Stomach (tissue), 9 donors: ENCODE data around the gene KIF18B. TPM values are rescaled to one million over a fixed set of nuclear protein-coding genes. Genes with fewer than 3 reads are reported as not detected.

Source experiments
- DNase-seq, 2 donors: peaks; one replicate each; pipeline versions ENCODE4 v3.0.0 to v3.0.0-alpha.2; 2013 to 2019
- H3K27ac ChIP-seq, 5 donors: fragments of 200-600 bp in 4 of 5; sonication (generic) in 4 of 5; one replicate each; pipeline ENCODE4 v1.5.1; 2013 to 2019; ENCODE audit warnings: mild to moderate bottlenecking in 1 of 5, moderate library complexity in 1 of 5
- H3K27me3 ChIP-seq, 3 donors: fragments of 200-600 bp; sonication (generic); one replicate each; pipeline ENCODE4 v1.5.1; 2017 to 2019; ENCODE audit warnings: mixed run types in 1 of 3
- H3K36me3 ChIP-seq, 4 donors: fragments of 200-600 bp; sonication (generic); 1 replicate in 3 of 4; 2 replicates in 1 of 4; pipeline ENCODE4 v1.5.1; 2016 to 2019
- H3K4me1 ChIP-seq, 4 donors: fragments of 200-600 bp; sonication (generic); one replicate each; pipeline ENCODE4 v1.5.1; 2016 to 2019
- H3K4me3 ChIP-seq, 4 donors: fragments of 200-600 bp; sonication (generic) in 3 of 4; one replicate each; pipeline ENCODE4 v1.5.1; 2016 to 2019; ENCODE audit warnings: mild to moderate bottlenecking in 1 of 4
- H3K9me3 ChIP-seq, 4 donors: fragments of 200-600 bp; sonication (generic); one replicate each; pipeline ENCODE4 v1.5.1; 2016 to 2019
- EP300 ChIP-seq: sonication (generic); formaldehyde crosslinking; IDR thresholded peaks from one replicate; pipeline ENCODE4 v1.6.1; 2017; ENCODE audit warnings: antibody characterized with exemption
- POLR2A ChIP-seq, 4 donors: fragments of 450-650 bp; IDR thresholded peaks; one replicate each; pipeline ENCODE4 v1.6.1; 2016; ENCODE audit warnings: antibody characterized with exemption in 4 of 4, control low read depth in 2 of 4, mild to moderate bottlenecking in 1 of 4, moderate library complexity in 1 of 4
- POLR2AphosphoS5 ChIP-seq, 3 donors: sonication (generic); formaldehyde crosslinking; IDR thresholded peaks; one replicate each; pipeline ENCODE4 v1.6.1; 2016; ENCODE audit warnings: antibody characterized with exemption in 3 of 3
- WGBS, 5 donors: extraction: QIAGEN DNeasy Blood & Tissue Kit in 3 of 5; methylation state at CpG; one replicate each; pipeline versions ENCODE4 v1.1.5 to v1.1.7; 2013 to 2018; 5-methylcytosine and 5-hydroxymethylcytosine counted together
- intact Hi-C: fragments of 100-400 bp; cut with DNase I; formaldehyde crosslinking; loops from one replicate; pipeline ENCODE4 v1.15.1; 2023; ENCODE audit warnings: low total_unique reads
- polyA plus RNA-seq, 3 donors: library from polyadenylated mRNA; stranded (reverse); fragments of 200-250 nt; gene quantifications; one replicate each; pipeline ENCODE4 v1.2.3, GENCODE V29; 2013
- total RNA-seq, 5 donors: library from RNA; depleted of rRNA; stranded (reverse); fragments of >200 nt; gene quantifications; one replicate each; pipeline versions ENCODE4 v1.1.0 to v1.2.3, GENCODE V29; 2014 to 2016
- TF ChIP-seq, protein P1 (sequence below), 7 experiments: fragments of 450-650 bp in 4 of 7; fragments of 200-600 bp in 3 of 7; sonication (generic) in 3 of 7; IDR thresholded peaks; one replicate each; pipeline ENCODE4 v1.5.1; 2016 to 2019; ENCODE audit warnings: antibody characterized with exemption in 7 of 7, control low read depth in 2 of 7, mild to moderate bottlenecking in 1 of 7
- donor health status: healthy with polysubstance abuse.
- donor health status: Bipolar disorder and iron deficiency.
- donor health status: healthy.

The KIF18B gene
- total and polyA plus RNA-seq, 8 donors, result 0.15 to 12.2 (median 1.2) TPM; not detected in 1

DNA sequence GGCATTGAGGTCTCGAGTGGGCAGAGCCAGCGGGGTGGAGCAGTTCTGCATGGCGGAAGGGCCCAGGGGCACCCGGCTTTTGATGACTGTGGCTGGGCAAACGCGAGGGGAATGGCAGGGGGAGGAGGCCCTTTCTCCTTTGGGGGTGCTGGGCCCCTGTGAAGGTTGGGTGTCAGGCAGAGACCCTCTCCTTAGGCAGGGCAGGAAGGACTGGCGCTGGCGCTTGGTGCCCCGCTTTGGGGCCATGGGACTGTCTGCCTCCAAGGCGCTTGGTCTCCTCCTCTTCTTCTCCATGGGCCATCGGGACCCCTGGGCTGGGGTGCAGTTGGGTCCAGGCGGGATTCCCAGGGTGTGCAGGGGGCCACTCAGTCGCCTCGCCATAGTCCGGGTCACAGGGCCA, 19.4 kb downstream of the KIF18B start:
- Histone ChIP-seq H3K36me3 (peaks cover 0 to 42% (median 0%) of the 10 kb centered on the region in 4 donors), H3K9me3 (no peaks in the 10 kb centered on the region), H3K4me1 (no peaks in the 10 kb centered on the region), H3K27me3 (no peaks in the 10 kb centered on the region), H3K27ac (no peak overlapping the region), H3K4me3 (no peak overlapping the region)
- WGBS, 5 donors, result 92 to 99% (median 97%) methylated on average over 10 to 15 of the region's 15 CpGs
- DNase-seq, result no peak
- no peak for TF ChIP-seq EP300
- no peak for TF ChIP-seq POLR2AphosphoS5 (IDR thresholded peaks at IDR 0.05)
- TF ChIP-seq, protein P1, sequence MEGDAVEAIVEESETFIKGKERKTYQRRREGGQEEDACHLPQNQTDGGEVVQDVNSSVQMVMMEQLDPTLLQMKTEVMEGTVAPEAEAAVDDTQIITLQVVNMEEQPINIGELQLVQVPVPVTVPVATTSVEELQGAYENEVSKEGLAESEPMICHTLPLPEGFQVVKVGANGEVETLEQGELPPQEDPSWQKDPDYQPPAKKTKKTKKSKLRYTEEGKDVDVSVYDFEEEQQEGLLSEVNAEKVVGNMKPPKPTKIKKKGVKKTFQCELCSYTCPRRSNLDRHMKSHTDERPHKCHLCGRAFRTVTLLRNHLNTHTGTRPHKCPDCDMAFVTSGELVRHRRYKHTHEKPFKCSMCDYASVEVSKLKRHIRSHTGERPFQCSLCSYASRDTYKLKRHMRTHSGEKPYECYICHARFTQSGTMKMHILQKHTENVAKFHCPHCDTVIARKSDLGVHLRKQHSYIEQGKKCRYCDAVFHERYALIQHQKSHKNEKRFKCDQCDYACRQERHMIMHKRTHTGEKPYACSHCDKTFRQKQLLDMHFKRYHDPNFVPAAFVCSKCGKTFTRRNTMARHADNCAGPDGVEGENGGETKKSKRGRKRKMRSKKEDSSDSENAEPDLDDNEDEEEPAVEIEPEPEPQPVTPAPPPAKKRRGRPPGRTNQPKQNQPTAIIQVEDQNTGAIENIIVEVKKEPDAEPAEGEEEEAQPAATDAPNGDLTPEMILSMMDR (IDR thresholded peaks at IDR 0.05), result no peak
- no peak for TF ChIP-seq POLR2A (IDR thresholded peaks at IDR 0.05)
- intact Hi-C loops, result no loop called here

DNA sequence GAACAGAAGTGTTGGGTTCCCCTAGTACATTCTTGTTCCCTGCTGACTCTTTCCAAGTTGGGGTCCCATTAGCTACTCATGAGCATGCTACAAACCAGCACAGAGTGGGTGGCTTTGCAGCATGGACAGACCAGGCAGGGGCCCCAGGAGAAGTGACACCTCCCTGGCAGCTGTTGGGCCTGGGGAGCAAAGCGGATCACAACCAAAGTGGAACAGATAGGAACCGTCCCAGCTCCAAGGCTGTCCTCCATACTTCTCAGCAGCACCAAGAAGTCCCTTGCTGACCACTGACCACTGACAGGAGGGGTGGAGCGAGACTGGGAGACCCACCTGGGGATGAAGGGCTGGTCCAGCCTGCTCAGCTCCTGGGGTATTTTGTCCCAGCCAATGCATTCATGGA, 19.9 kb downstream of the KIF18B start:
- Histone ChIP-seq H3K36me3 (peaks cover 0 to 42% (median 0%) of the 10 kb centered on the region in 4 donors), H3K9me3 (no peaks in the 10 kb centered on the region), H3K4me1 (no peaks in the 10 kb centered on the region), H3K27me3 (peaks cover 0 to 2% (median 0%) of the 10 kb centered on the region in 3 donors), H3K27ac (no peak overlapping the region), H3K4me3 (no peak overlapping the region)
- TF ChIP-seq, protein P1 (IDR thresholded peaks at IDR 0.05), result no peak
- TF ChIP-seq POLR2A (IDR thresholded peaks at IDR 0.05) (no peak), POLR2AphosphoS5 (IDR thresholded peaks at IDR 0.05) (no peak), EP300 (no peak)
- intact Hi-C loops, result no loop called here
- 93 to 100% (median 100%) methylated on average over 2 to 3 of the region's 3 CpGs for WGBS, 5 donors
- no peak for DNase-seq

DNA sequence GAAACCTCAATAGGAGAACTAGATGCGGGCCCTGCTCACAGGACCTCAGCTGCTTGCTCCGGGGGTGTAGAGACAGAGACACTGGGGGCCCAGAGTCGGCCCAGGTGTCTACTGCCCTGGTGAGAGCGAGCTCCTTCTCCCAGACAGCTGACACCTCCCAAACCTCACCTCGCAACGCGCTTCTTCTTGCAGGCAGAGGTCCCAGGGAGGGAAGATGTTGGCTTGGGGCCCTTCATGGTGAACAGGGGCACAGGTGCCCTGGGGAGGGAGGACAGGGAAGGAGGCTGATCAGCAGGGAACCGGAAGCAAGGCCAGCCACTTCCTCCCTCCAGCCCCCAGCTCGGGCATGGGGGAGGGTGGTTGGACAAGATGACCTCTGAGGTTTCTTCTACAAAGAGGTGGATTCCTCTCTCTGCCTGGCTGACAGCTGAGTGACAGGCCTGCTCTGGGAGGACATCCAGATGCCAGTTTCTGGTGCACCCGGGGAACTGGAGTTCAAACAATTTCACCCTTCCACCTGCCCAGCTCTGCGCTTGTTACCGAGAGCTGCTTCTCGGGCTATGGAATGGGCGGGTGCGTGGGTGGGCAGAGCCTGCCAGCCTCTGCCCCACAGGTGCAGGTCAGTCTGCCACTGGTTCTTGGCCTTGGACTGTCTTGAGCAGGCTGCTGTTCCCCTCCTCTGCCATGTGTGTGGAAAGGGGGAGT, 20.6 kb downstream of the KIF18B start:
- H3K9me3 ChIP-seq, result no peaks in the 10 kb centered on the region
- WGBS, 5 donors, result 88 to 94% (median 89%) methylated on average over 8 to 15 of the region's 15 CpGs
- no peak overlapping the region for H3K4me3 ChIP-seq
- intact Hi-C loops, result no loop called here
- TF ChIP-seq, protein P1 (IDR thresholded peaks at IDR 0.05), result no peak
- no peak for TF ChIP-seq POLR2AphosphoS5 (IDR thresholded peaks at IDR 0.05)
- no peak for TF ChIP-seq POLR2A (IDR thresholded peaks at IDR 0.05)
- TF ChIP-seq EP300, result no peak
- H3K36me3 ChIP-seq, result peaks cover 0 to 36% (median 0%) of the 10 kb centered on the region in 4 donors
- no peaks in the 10 kb centered on the region for H3K4me1 ChIP-seq
- H3K27ac ChIP-seq, result no peak overlapping the region
- no peak for DNase-seq
- H3K27me3 ChIP-seq, result peaks cover 0 to 9% (median 0%) of the 10 kb centered on the region in 3 donors

DNA sequence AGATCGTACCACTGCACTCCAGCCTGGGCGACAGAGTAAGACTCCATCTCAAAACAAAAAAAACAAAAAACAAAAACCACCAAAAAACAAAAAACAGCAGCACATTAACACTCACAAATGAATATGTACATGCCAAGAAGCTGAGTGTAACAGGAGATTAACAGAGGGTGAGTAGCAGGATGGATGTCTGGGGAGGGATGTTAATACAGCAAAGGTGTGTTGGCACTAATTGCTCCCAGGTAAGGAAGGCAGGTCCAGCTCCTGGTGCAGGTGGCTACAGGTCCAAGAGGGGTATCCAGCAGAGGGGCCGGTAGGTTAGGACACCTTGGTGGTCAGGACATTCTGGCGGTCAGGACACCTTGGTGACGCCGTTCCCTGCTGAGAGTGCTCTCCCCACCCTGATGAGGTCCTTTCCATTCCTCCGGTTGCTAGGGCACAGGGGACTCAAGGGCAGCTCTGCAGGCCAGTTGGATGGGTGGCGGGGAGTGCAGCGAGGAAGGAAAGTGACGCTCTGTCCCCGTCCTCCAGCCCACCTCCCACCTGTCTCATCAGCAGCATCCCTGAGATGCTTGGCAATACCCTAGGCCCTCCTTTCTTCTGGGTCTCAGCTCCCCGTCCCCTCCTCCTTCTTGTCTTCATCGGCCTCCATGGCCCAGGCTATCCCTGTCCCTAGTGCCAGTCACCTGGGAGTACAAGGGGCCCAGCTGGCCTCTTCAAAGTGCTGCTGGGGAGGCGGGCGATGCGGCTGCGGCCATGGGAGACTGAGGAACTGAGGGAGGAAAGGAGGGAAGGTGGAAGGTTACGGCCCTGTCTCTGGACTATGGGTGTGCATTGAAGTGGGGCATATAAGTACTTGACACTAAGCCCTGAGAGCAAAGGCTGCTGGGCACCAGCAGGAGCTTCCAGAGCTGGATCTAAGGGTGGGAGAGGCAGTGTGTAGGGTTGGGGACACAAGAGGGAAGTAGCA, 21.6 kb downstream of the KIF18B start:
- H3K27ac ChIP-seq, result no peak overlapping the region
- no peak overlapping the region for H3K4me3 ChIP-seq
- 94 to 98% (median 96%) methylated on average over 18 of the region's 18 CpGs for WGBS, 5 donors
- no peaks in the 10 kb centered on the region for H3K4me1 ChIP-seq
- peaks cover 0 to 15% (median under 1%) of the 10 kb centered on the region in 3 donors for H3K27me3 ChIP-seq
- peaks cover 0 to 26% (median 0%) of the 10 kb centered on the region in 4 donors for H3K36me3 ChIP-seq
- no peaks in the 10 kb centered on the region for H3K9me3 ChIP-seq
- TF ChIP-seq POLR2AphosphoS5 (IDR thresholded peaks at IDR 0.05) (no peak), EP300 (no peak), POLR2A (IDR thresholded peaks at IDR 0.05) (no peak)
- TF ChIP-seq, protein P1 (IDR thresholded peaks at IDR 0.05), result no peak
- no peak for DNase-seq
- intact Hi-C loops, result no loop called here
